ENCODE results near the gene LTBP3. TPM values are rescaled to one million over a fixed set of nuclear protein-coding genes. Genes with fewer than 3 reads are reported as not detected.

LTBP3 gene
- total and polyA plus RNA-seq, 4 donors: 8.8 to 46.2 (median 17.0) TPM

- Histone ChIP-seq H3K9ac (ENCODE audit: low read depth in 1 of 2, low read length in 2 of 2) (peak overlapping the region; percentile 99 to 100), H3K27ac (ENCODE audit: low read depth in 1 of 2, low read length in 2 of 2) (peak overlapping the region; percentile 100), H3K27me3 (ENCODE audit: control insufficient read depth in 4 of 4, insufficient read depth in 4 of 4, low read length in 3 of 4) (no peaks in the 10 kb centered on the region), H3K4me1 (ENCODE audit: control insufficient read depth in 4 of 4, insufficient read depth in 4 of 4, low read length in 3 of 4) (peaks cover 4 to 25% (median 12%) of the 10 kb centered on the region in 4 donors), H3K9me3 (ENCODE audit: control insufficient read depth in 4 of 4, low read length in 3 of 4) (no peaks in the 10 kb centered on the region), H3K4me3 (ENCODE audit: low read depth in 1 of 3, low read length in 3 of 3) (peak overlapping the region; percentile 65 to 71 (median 67)), H3K36me3 (ENCODE audit: control insufficient read depth in 4 of 4, insufficient read depth in 3 of 4, low read depth in 1 of 4, low read length in 3 of 4) (peaks cover 0 to 16% (median 4%) of the 10 kb centered on the region in 4 donors)
- TF ChIP-seq ZBTB33 (IDR thresholded peaks at IDR 0.05) (no peak), YY1 (IDR thresholded peaks at IDR 0.05) (peak; percentile 98), EGR1 (IDR thresholded peaks at IDR 0.05; ENCODE audit: low read depth in 2 of 2) (peak in 1 of 2 donors; percentile 1)
- 4% methylated on average over 24 of the region's 24 CpGs for WGBS
- peak; percentile 74 for DNase-seq (ENCODE audit: low spot score)
These were observed 60.0 kb downstream of the LTBP3 start for GRCh38 chr11:65498042-65498726.

GRCh38 chr11:65497141-65498041 lies 60.8 kb downstream of the LTBP3 start:
- H3K4me3 ChIP-seq (ENCODE audit: low read depth in 1 of 3, low read length in 3 of 3): peak overlapping the region; percentile 65 to 71 (median 67)
- no peaks in the 10 kb centered on the region for H3K27me3 ChIP-seq (ENCODE audit: control insufficient read depth in 4 of 4, insufficient read depth in 4 of 4, low read length in 3 of 4)
- TF ChIP-seq EGR1 (IDR thresholded peaks at IDR 0.05; ENCODE audit: low read depth in 2 of 2): peak; percentile 92 to 98
- TF ChIP-seq CTCF (IDR thresholded peaks at IDR 0.05; ENCODE audit: low read depth, low read length, missing input control): peak; percentile 6
- peak in 1 of 2 donors; percentile 65 for TF ChIP-seq RXRA (IDR thresholded peaks at IDR 0.05)
- TF ChIP-seq HNF4A (conservative IDR thresholded peaks at IDR 0.05): no peak
- peak; percentile 48 for TF ChIP-seq ZBTB33 (IDR thresholded peaks at IDR 0.05)
- TF ChIP-seq RAD21 (IDR thresholded peaks at IDR 0.05): peak; percentile 55 to 56
- TF ChIP-seq REST (IDR thresholded peaks at IDR 0.05): peak; percentile 91
- peak; percentile 67 for TF ChIP-seq MAX (IDR thresholded peaks at IDR 0.05)
- TF ChIP-seq GABPA (IDR thresholded peaks at IDR 0.05 in 1 of 2, conservative IDR thresholded peaks at IDR 0.05 in 1 of 2): peak in 1 of 2 donors; percentile 55
- no peak for TF ChIP-seq FOXA2 (IDR thresholded peaks at IDR 0.05)
- TF ChIP-seq FOXA1 (IDR thresholded peaks at IDR 0.05): peak; percentile 71
- no peak for TF ChIP-seq HNF4G (IDR thresholded peaks at IDR 0.05)
- peak; percentile 6 to 68 for TF ChIP-seq JUND (IDR thresholded peaks at IDR 0.05)
- peak; percentile 92 for TF ChIP-seq SP1 (IDR thresholded peaks at IDR 0.05)
- TF ChIP-seq YY1 (IDR thresholded peaks at IDR 0.05): peak; percentile 97
- TF ChIP-seq ATF3 (IDR thresholded peaks at IDR 0.05): no peak
- TF ChIP-seq NR2F2 (IDR thresholded peaks at IDR 0.05): no peak
- peak; percentile 60 for TF ChIP-seq TAF1 (conservative IDR thresholded peaks at IDR 0.05)
- peaks cover 5 to 28% (median 17%) of the 10 kb centered on the region in 4 donors for H3K4me1 ChIP-seq (ENCODE audit: control insufficient read depth in 4 of 4, insufficient read depth in 4 of 4, low read length in 3 of 4)
- H3K9me3 ChIP-seq (ENCODE audit: control insufficient read depth in 4 of 4, low read length in 3 of 4): no peaks in the 10 kb centered on the region
- DNase-seq (ENCODE audit: low spot score): peak; percentile 99
- H3K36me3 ChIP-seq (ENCODE audit: control insufficient read depth in 4 of 4, insufficient read depth in 3 of 4, low read depth in 1 of 4, low read length in 3 of 4): peaks cover 0 to 8% (median 0%) of the 10 kb centered on the region in 4 donors
- peak overlapping the region; percentile 99 to 100 for H3K9ac ChIP-seq (ENCODE audit: low read depth in 1 of 2, low read length in 2 of 2)
- under 1% methylated on average over 61 of the region's 61 CpGs for WGBS
- peak overlapping the region; percentile 100 for H3K27ac ChIP-seq (ENCODE audit: low read depth in 1 of 2, low read length in 2 of 2)

All from liver (tissue), 9 donors.